Thoracic aorta (tissue), 2 donors: Measurements from ENCODE around the gene CCDC17. TPM values are rescaled to one million over a fixed set of nuclear protein-coding genes. Genes with fewer than 3 reads are reported as not detected.

Experiments used
- ATAC-seq: fragments of 150-250 bp; one replicate; pipeline ENCODE4 v1.8.0; 2017; ENCODE audit warnings: low read depth; ENCODE audit not compliant: insufficient number of reproducible peaks, low FRiP score
- DNase-seq: peaks from one replicate; pipeline ENCODE4 v3.0.0-alpha.2; 2020; ENCODE audit warnings: low spot score
- H3K27ac ChIP-seq, 2 donors: fragments of 200-600 bp; sonication (generic); 1 replicate in 1 of 2; 2 replicates in 1 of 2; pipeline ENCODE4 v1.5.1; 2016; ENCODE audit warnings: mild to moderate bottlenecking in 2 of 2, moderate library complexity in 2 of 2
- H3K27me3 ChIP-seq: fragments of 200-600 bp; sonication (generic); replicated peaks from 2 replicates; pipeline ENCODE4 v1.6.0; 2016; ENCODE audit warnings: mild to moderate bottlenecking; ENCODE audit not compliant: insufficient read depth
- H3K36me3 ChIP-seq: fragments of 200-600 bp; sonication (generic); one replicate; pipeline ENCODE4 v1.5.1; 2016
- H3K4me1 ChIP-seq, 2 donors: fragments of 200-600 bp; sonication (generic); 1 replicate in 1 of 2; 2 replicates in 1 of 2; pipeline versions ENCODE4 v1.5.1 to v1.6.0; 2016; ENCODE audit warnings: low read depth in 2 of 2, mild to moderate bottlenecking in 1 of 2; ENCODE audit not compliant: control insufficient read depth in 1 of 2
- H3K4me3 ChIP-seq: fragments of 200-600 bp; sonication (generic); 2 replicates; pipeline ENCODE4 v1.5.1; 2016; ENCODE audit warnings: mild to moderate bottlenecking
- H3K9me3 ChIP-seq: fragments of 200-600 bp; sonication (generic); 2 replicates; pipeline ENCODE4 v1.5.1; 2016
- CTCF ChIP-seq: fragments of 200-600 bp; sonication (generic); IDR thresholded peaks from one replicate; pipeline ENCODE4 v1.5.1; 2019; ENCODE audit warnings: antibody characterized with exemption
- total RNA-seq, 2 donors: library from RNA; depleted of rRNA; stranded (reverse); fragments of >200 nt; gene quantifications; one replicate each; pipeline versions ENCODE4 v1.1.0 to v1.2.3, GENCODE V29; 2016

The CCDC17 gene
- total RNA-seq, 2 donors from 2014 or later: 2.2 to 4.0 TPM

GRCh38 chr1:45586769-45587168, 37.1 kb downstream of the CCDC17 start:
- no peak for TF ChIP-seq CTCF
- Histone ChIP-seq H3K4me1 (peaks cover 10 to 32% of the 10 kb centered on the region in 2 donors), H3K4me3 (no peak overlapping the region), H3K9me3 (no peaks in the 10 kb centered on the region), H3K27ac (no peak overlapping the region), H3K36me3 (no peaks in the 10 kb centered on the region), H3K27me3 (no peaks in the 10 kb centered on the region)
- DNase-seq: no peak
- no peak for ATAC-seq

GRCh38 chr1:45585496-45586075, 38.3 kb downstream of the CCDC17 start:
- H3K9me3 ChIP-seq: no peaks in the 10 kb centered on the region
- H3K4me1 ChIP-seq: peaks cover 10 to 32% of the 10 kb centered on the region in 2 donors
- no peak for DNase-seq
- no peak for ATAC-seq
- H3K27ac ChIP-seq: peak overlapping the region in 1 of 2 donors; percentile 94
- TF ChIP-seq CTCF: no peak
- H3K27me3 ChIP-seq: no peaks in the 10 kb centered on the region
- no peaks in the 10 kb centered on the region for H3K36me3 ChIP-seq
- peak overlapping the region; percentile 85 for H3K4me3 ChIP-seq

GRCh38 chr1:45585110-45585426, 38.8 kb downstream of the CCDC17 start:
- Histone ChIP-seq H3K27me3 (no peaks in the 10 kb centered on the region), H3K36me3 (no peaks in the 10 kb centered on the region), H3K9me3 (no peaks in the 10 kb centered on the region), H3K4me1 (peaks cover 10 to 30% of the 10 kb centered on the region in 2 donors), H3K27ac (peak overlapping the region; percentile 56 to 94), H3K4me3 (peak overlapping the region; percentile 85)
- TF ChIP-seq CTCF: no peak
- DNase-seq (no peak), ATAC-seq (no peak)

GRCh38 chr1:45584351-45585109, 39.3 kb downstream of the CCDC17 start:
- Histone ChIP-seq H3K27me3 (no peaks in the 10 kb centered on the region), H3K4me3 (peak overlapping the region; percentile 85), H3K27ac (peak overlapping the region; percentile 94 to 97), H3K36me3 (no peaks in the 10 kb centered on the region), H3K4me1 (peaks cover 10 to 26% of the 10 kb centered on the region in 2 donors), H3K9me3 (no peaks in the 10 kb centered on the region)
- ATAC-seq (peak; percentile 39), DNase-seq (peak; percentile 45)
- TF ChIP-seq CTCF: no peak

GRCh38 chr1:45583666-45584350, 40.0 kb downstream of the CCDC17 start, which contains the start of gene NASP:
NASP (plus strand) TSS chr1:45584041; CDS start chr1:45584147, 106 bp downstream.
- ATAC-seq (peak; percentile 78), DNase-seq (peak; percentile 75)
- peak within 1 kb of the TSS; percentile 94 to 97 for H3K27ac ChIP-seq
- no peaks in the 10 kb centered on the region for H3K27me3 ChIP-seq
- TF ChIP-seq CTCF: no peak
- peaks cover 10 to 26% of the 10 kb centered on the region in 2 donors for H3K4me1 ChIP-seq
- peak within 1 kb of the TSS; percentile 85 for H3K4me3 ChIP-seq
- no peaks in the 10 kb centered on the region for H3K9me3 ChIP-seq
- H3K36me3 ChIP-seq: no peaks in the 10 kb centered on the region
